Measurements from ENCODE around the gene MEX3D.

DNA sequence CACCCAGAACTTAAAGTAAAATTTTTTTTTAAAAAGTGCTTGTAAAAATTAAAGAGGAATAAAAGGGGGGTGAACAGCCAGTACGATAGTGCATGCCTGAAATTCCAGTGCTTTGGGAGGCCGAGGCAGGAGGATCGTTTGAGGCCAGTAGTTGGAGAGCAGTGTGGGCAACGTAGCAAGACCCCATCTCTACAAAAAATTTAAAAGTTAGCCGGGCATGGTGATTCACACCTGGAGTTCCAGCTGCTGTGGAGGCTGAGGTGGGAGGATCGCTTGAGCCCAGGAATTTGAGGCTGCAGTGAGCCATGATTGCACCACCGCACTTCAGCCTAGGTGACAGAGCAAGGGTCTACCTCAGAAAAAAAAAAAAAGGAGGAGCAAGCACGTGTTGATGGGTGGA is 63.1 kb downstream of the MEX3D start:
- TF ChIP-seq, protein P1, sequence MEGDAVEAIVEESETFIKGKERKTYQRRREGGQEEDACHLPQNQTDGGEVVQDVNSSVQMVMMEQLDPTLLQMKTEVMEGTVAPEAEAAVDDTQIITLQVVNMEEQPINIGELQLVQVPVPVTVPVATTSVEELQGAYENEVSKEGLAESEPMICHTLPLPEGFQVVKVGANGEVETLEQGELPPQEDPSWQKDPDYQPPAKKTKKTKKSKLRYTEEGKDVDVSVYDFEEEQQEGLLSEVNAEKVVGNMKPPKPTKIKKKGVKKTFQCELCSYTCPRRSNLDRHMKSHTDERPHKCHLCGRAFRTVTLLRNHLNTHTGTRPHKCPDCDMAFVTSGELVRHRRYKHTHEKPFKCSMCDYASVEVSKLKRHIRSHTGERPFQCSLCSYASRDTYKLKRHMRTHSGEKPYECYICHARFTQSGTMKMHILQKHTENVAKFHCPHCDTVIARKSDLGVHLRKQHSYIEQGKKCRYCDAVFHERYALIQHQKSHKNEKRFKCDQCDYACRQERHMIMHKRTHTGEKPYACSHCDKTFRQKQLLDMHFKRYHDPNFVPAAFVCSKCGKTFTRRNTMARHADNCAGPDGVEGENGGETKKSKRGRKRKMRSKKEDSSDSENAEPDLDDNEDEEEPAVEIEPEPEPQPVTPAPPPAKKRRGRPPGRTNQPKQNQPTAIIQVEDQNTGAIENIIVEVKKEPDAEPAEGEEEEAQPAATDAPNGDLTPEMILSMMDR (IDR thresholded peaks at IDR 0.05) = no peak
- TF ChIP-seq POLR2A (IDR thresholded peaks at IDR 0.05) = no peak

Data from esophagus squamous epithelium (tissue), 4 donors.